ENCODE measurements around the gene TEX30. TPM values are rescaled to one million over a fixed set of nuclear protein-coding genes. Genes with fewer than 3 reads are reported as not detected.

Gene TEX30
- polyA plus RNA-seq, 3 donors, result 3.1 to 11.8 (median 8.2) TPM

GRCh38 chr13:102742101-102742500, 31.5 kb downstream of the TEX30 start:
- H3K27ac ChIP-seq (ENCODE audit: low read depth, low read length), result no peak overlapping the region
- 45 to 83% (median 74%) methylated on average over 1 of the region's 1 CpG for WGBS, 3 donors

GRCh38 chr13:102729560-102730270, 43.9 kb downstream of the TEX30 start:
- H3K27ac ChIP-seq (ENCODE audit: low read depth, low read length), result no peak overlapping the region
- 26 to 31% (median 28%) methylated on average over 8 of the region's 8 CpGs for WGBS, 3 donors

- WGBS, 3 donors, result 64 to 74% (median 68%) methylated on average over 2 of the region's 2 CpGs
- H3K27ac ChIP-seq (ENCODE audit: low read depth, low read length), result no peak overlapping the region
These were observed 47.2 kb downstream of the TEX30 start for GRCh38 chr13:102726430-102726829.

- 52 to 68% (median 68%) methylated on average over 6 of the region's 6 CpGs for WGBS, 3 donors
- H3K27ac ChIP-seq (ENCODE audit: low read depth, low read length), result no peak overlapping the region
These were observed 48.7 kb downstream of the TEX30 start for GRCh38 chr13:102724923-102725322.

- no peak overlapping the region for H3K27ac ChIP-seq (ENCODE audit: low read depth, low read length)
- 27 to 85% (median 41%) methylated on average over 1 of the region's 1 CpG for WGBS, 3 donors
These were observed 51.8 kb downstream of the TEX30 start for GRCh38 chr13:102721800-102722231.

GRCh38 chr13:102718746-102719145, 54.8 kb downstream of the TEX30 start:
- WGBS, 3 donors, result 60 to 91% (median 87%) methylated on average over 2 of the region's 2 CpGs
- no peak overlapping the region for H3K27ac ChIP-seq (ENCODE audit: low read depth, low read length)

Other genes with a start within 250 kb of the TEX30 start
- 10 to 100 TPM; 13.1 to 18.9 (median 16.1) TPM for gene TPP2, start 176.8 kb downstream of the TEX30 start, polyA plus RNA-seq
- gene METTL21C, start 78.7 kb downstream of the TEX30 start, polyA plus RNA-seq, result not detected
- gene POGLUT2, start 25.2 kb upstream of the TEX30 start, polyA plus RNA-seq, result 1 to 10 TPM; 1.3 to 6.1 (median 2.9) TPM
- gene BIVM, start 25.3 kb upstream of the TEX30 start, polyA plus RNA-seq, result 10 to 100 TPM in 1 of 3 donors, 1 to 10 TPM in 2; 6.3 to 13.8 (median 6.7) TPM
- 10 to 100 TPM; 25.1 to 45.5 (median 30.0) TPM for gene ERCC5, start 72.2 kb upstream of the TEX30 start, polyA plus RNA-seq